NCI-H2171 treated with DMSO at 0.1 percent for 48 hours (cell line): Measurements from ENCODE around the gene RPS6KA2.
A peak's percentile ranks its signal among the peaks of the same experiment; 100 is the strongest.

Experiments used
- DNase-seq: peaks from one replicate; lab custom pipeline; 2025; lab: John Stamatoyannopoulos, UW

The RPS6KA2 gene

DNA sequence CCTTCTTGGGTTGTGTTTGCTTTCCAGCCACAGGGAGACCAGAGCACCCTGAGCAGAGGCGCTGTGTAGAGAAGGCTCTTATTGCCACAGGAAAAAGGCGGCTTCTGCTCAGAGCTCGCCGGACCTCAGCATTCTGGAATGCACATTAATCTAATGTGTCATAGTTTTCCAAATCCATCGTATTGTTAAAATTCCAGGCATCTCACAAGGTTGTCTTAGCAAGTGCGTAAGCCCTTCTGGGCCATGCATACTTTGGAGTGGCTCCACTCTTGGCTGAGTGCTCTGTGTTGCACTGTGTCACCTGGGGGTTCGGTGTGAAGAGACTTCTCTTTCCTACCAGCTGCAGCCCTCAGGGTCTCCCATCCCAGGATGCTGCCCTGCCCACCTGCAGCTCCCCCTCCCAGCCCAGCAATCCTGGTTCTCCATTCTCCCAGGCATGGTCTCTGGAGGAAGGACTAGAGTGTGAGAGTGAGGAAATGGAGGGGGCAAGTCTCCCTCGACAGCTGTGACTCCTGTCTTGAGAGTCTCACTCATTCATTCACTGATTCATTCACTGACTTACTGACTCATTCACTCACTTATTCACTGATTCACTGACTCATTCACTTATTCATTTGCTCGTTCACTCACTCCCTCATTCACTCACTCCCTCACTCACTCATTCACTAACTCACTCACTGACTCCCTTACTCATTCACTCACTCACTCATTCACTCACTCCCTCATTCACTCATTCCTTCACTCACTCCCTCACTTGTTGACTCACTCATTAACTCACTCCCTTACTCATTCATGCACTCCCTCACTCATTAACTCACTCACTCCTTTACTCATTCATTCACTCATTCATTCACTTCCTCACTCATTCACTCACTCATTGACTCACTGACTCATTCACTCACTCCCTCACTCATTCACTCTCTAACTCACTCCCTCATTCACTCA lies 160.6 kb downstream of the RPS6KA2 start:
- DNase-seq: no peak

DNA sequence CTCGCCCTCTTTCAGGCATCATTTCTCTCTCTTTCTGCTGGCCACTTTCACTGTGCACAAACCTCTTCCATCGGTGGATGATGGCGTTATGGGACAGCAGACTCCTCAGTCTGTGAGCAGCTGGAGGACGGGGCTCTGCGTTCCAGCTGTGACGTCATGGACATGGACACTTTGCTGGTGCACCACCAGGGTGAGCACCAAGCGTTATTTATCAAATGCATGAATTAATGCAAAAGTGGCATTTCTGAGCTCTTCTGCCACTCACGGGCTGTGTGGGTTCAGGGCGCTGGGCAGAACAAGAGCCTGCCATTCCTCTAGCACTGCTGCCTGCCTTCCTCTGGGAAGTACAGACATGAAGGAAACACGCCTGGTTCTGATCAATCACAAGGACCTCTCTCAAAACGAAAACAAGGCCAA lies 161.4 kb downstream of the RPS6KA2 start:
- no peak for DNase-seq

DNA sequence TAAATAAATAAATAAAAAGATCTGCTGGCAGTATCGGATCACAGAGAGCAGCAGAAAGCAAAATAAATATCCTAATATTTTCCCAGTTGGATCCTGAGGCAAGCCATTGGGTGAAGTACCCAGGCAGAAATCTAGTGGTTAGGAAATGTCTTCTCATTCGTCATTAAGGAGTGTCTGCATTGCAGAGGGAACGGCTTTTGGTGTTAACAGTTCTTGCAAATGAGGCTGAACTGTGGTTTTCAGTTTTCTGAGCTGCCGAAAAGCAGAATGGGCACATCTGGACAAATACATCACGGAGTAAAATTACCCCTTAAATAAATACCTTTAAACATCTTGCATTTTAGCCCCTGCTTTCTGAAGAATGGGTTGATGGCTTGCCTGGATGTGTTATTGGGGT lies 162.1 kb downstream of the RPS6KA2 start:
- DNase-seq: peak; percentile 19

DNA sequence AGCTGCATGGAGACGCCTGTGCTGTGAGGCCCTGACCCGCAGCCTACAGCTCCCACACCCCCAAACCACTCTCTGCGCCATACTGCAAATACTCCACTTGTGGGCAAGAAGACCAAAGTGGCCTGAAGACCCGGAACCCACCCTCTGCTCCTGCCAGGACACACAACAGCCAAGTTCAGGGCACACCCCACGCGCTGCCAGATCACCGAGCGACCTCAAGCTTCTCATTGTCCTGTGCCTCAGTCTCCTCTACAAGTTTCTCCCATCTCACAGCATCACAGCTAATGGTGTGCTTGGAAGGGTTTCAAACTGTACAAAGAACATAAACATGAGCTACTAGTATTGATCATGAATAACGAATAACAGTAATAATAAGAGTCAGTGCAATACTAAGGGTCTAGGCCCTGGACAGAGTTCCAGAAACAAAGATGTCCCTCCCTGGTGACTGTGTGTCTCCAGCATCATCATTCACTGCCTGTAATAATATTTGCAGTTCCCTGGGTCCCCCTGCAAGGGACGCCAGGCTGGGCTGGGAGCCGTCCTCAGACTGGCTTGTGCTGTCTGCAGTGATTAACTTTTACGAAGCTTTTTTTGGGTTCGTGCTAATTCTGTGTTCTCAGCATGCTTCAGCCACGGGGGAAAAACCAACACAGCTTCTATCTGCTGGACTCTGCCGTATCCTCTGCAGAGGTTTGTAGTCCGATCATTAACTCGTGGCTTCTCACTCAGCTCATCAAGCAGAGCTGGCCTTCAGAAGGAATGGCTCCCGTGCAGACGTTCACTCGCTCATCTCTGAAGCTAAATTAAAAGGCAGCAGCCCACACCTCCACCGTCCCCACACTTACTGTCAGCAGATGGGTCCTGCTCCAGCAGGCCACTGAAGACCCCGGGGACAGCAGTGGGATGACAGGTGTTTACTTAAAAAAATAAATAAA lies 162.7 kb downstream of the RPS6KA2 start:
- DNase-seq: no peak

DNA sequence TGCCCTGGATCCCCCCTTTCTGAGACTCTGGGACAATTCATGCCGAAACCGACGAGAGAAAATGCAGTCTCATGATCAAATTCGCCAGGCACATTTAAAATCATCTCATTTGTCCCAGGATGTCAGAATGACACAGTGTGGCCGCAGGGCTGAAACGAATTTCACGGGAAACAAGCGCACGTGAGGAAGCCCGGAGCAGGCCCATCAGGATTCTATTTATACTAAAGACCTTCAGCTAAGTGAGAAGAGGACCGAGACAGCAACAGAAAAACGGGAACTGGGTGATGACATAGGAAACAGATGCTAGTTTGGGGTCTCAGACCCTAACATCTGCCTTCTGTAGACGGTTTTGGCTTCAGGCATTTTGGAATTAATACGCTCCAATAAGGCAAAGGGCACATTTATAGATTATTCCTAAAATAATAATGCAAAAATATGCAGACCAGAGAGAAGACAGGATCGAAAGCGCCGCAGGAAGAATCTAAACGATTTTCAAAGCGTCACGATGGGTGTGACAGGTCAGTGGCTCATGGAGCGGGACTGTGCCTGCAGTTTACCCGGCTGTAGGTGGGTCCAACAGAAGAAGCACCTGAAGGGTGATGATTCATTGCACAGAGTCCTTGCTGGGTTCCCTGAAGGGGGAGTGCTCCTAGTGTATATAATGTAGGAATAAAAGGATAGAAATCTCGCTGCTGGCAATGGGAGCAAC lies 163.5 kb downstream of the RPS6KA2 start:
- no peak for DNase-seq

DNA sequence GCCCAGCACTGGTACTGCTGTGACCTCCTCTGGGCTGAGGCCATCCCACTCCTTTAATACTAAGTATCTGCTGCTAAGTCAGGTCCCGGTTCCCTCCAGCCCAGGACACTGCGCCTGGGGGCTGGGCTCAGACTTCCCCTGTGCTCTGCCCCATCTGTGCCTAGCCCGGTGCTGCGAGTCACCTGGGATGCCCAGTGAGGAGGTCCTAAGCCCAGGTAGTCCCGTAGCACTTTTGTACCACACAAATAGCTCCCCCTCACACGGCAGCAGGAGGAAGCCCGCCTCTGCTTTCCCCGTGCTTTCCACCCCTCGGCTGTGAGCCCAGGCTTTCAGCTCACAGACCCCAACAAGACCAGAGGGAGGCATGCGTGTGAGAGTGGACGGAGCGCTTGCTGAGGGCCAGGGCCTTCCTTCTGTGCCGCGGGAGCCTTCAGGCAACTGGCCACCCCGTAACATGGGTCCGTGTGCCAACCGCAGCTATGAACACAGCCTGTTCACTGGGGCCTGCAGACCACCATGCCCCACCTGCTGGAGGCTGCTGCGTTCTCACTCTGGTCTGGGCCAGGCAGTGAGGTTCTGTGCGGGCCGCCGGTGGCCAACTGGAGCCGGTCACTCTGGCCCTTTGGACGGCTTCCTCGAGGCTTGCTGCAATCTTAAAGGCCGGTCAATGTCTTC lies 164.5 kb downstream of the RPS6KA2 start:
- no peak for DNase-seq

DNA sequence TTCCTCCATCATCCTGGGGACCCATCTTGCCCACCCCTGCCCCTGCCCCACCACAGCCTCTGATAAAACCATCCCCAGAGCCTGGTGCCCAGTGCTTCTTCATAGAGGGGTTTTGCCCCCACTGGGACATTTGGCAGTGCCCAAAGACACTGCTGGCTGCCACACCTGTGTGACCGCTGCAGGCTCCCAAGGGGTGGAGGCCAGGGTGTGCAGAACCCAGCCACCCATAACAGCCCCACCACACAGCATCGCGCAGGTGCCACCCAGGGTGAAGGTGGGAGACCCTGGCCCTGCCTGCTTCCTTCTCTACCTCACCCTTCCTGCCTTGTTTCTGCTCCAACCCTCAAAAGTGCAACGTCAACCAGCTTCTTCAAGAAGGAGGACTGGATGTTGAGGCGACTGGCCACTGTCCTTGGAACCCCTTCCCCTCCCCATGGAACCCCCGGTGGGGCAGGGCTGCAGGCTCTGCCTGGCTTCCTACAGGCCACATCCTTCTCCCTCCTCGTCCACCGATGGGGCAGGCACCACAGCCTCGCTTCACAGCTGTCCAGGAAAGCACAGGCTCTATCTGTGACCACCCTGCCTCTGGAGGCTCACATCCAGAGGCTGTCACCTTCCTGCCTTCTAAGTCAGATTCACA lies 165.1 kb downstream of the RPS6KA2 start:
- DNase-seq: no peak

DNA sequence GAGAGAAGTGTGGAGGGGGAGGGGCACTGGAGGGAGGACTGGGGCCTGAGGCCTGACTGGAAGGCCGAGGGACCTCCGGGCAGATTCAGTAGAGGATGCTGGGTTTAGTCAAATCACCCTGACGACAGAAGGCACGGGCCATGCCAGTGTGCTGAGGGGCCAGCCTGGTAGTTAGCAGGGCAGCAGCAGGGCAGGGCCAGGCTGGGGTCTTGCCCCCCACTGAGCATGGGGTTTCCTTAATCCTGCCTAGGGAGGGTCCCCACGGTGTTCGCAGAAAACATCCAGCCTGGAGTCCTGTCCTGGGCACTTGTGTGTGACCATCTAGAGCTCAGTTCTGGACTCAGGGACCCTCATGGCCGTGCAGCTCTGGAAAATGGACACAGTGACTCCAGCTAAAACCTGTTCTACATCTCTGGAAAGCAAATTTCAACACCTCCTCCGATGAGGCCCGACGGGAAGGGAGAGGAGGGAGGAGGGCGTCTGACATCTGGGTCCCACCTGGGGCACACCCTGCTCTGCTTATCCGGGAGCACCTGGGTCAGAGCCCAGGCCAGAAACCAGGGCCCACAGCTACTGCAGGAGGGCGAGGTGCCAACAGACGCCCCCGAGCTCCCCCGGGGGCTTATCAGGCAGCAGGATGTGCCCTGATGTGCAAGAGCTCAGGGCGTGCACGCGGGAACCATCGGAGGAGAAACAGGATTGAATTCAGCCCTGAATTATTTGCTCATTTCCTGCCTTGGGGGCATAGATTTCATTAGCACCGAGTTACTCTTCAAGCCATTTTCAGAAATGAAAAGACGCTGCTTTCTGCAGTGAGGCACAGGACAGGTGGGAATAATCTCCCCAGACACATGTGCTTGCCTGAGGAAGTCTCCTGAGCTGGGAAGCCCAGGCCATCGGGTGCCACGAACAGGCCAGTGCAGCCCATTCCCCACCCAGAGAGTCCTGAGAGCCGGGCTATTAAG lies 166.3 kb downstream of the RPS6KA2 start:
- peak; percentile 81 for DNase-seq

DNA sequence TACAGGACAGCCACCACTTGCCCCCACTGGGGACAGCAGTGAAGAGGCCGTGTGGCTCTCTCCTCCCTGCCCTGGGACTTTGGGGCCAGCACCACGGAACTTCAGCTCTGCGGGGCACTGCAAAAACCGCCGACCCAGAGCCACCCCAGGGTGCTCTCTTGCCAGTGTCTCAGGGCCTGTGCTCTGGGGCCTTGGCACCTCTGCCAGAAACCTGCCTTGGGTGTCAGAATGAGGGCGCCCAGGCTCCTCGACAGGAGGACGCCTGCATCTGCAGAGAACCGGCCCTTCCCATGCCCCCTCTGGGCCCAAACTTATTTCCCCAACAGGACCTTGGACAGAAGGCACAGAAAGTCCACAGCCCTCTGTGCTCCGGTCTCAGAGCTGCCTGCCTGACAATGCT lies 167.1 kb downstream of the RPS6KA2 start:
- no peak for DNase-seq

DNA sequence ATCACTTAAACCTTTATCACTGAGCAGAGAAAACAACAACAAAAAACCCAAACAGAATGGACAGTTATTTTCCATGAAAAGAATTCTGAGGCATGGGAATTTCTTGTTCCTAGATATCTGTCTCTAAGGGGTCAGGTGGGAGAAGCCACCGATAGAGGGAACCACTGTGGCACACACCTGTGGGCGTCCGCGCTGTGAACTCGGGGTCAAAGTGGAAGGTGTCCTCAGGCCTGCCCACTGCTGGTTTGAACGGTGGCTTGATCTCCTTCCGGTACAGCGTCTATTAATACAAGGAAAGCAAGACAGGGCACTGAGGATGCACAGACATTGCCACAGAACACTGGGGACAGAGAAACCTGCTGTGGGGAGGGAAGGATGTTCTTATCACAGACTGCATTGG lies 167.8 kb downstream of the RPS6KA2 start:
- DNase-seq: no peak

DNA sequence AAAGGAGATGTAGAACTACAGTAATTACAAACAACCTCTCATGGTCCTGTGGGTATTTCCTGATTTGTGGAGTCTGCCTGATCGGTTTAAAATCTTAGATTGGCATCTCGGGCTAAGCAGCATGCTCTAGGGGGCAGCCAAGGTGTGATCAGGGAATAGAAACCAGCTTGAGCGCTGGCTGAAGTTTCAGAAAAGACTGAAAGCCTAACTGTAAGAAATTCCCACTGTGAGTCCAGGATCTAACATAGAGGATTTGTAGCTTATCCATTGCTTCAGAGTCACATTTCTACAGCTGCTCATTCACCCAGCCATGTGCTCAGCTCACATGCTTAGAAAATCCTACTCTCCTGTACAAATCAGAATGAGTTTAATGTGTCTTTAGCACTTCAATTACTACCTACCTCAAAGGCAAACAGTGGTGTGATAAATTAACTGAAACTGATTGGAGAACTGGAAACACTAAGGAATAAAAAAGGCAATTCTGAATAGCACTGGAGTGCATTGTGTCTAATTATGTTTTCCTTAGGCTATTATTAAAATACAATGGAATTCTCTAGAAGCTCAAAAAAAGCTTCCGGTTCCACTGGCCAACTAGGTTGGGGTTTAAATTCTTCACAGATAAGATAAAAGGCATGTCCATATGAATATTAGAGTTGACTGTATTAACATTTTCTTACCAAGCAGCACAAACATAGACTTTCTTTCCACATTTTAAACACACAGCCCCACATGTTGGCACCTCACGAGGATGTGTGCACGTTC lies 170.5 kb downstream of the RPS6KA2 start:
- peak; percentile 28 for DNase-seq

DNA sequence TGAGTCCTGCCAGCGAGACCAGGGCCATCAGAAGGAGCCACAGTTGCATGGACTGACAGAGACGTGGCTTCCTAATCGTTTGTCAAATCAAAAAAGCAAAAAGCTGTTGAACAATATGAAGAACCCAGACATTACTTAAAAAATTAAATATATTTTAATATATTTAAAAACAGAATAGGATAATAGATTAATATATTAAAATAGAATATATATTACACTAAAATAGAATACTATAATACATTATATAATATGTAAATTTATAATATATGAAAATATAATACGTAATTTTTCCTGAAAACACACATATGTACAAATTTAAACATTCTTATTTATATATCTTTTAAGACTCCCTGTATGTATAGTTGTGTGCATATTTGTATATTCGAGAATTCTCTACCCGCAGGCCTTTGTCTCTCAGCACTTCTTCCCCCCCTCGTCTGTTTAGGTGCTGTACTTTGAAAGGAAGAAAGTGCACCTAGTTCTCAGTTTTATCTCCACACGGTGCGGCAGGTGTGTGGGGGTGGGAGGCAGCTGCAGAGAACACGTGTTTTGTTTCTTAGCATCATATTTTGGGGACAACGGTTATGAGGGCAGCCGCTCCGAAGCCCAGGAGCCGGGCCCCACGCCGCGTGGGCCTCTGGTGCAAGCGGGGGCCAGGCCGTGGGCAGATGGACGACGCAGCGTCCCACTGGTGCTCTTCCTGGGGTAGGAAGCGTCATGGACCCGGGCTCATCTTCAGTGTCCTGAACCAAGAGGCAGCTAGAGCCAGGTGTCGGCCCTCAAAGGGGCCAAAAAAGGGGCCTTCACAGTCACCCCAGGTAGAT lies 172.1 kb downstream of the RPS6KA2 start:
- no peak for DNase-seq

DNA sequence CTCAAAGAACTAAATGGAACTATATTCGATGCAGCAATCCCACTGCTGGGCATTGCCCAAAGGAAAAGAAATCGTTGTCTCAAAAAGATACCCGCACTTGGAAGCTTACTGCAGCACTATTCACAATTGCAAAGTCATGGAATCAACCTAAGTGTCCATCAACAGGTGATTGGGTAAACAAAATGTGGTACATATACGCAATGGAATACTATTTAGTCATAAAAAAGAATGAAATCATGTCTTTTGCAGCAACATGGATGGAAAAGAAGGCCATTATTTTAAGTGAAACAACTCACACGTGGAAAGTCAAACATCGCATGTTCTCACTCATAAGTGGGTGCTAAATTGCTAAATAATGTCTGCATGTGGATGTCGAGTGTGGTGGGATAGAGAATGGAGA lies 173.4 kb downstream of the RPS6KA2 start:
- no peak for DNase-seq

DNA sequence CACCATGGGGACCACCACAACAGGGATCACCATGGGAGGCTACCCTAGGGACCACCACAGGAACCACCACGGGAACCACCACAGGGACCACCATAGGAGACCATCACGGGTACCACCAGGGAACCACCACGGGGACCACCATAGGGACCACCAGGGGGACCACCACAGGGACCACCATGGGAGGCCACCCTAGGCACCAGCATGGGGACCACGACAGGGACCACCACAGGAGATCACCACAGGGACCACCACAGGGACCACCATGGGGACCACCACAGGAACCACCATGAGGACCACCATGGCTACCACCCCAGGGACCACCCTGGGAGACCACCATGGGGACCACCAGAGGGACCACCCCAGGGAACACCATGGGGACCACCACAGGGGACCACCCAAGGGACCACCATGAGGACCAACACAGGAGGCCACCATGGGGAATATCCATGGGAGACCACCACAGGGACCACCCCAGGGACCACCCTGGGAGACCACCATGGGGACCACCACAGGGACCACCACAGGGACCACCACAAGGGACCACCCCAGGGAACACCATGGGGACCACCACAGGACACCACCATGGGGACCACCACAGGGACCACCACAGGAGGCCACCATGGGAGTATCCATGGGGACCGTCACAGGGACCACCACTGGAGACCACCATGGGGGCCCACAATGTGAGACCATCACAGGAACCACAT lies 176.7 kb downstream of the RPS6KA2 start:
- no peak for DNase-seq

DNA sequence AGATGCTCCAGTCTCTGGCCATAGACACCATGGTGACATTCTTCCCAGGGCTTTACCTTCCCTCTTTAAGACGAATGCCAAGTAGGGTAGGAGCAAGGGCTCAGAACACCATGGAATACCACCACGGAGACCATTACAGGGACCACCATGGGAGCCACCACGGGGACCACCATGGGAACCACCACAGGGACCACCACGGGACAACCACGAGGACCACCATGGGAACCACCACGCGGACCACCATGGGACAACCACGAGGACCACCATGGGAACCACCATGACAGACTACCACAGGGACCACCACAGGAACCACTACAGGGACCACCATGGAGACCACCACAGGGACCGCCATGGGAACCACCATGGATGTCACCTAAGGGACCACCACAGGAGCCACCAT lies 177.4 kb downstream of the RPS6KA2 start:
- no peak for DNase-seq

DNA sequence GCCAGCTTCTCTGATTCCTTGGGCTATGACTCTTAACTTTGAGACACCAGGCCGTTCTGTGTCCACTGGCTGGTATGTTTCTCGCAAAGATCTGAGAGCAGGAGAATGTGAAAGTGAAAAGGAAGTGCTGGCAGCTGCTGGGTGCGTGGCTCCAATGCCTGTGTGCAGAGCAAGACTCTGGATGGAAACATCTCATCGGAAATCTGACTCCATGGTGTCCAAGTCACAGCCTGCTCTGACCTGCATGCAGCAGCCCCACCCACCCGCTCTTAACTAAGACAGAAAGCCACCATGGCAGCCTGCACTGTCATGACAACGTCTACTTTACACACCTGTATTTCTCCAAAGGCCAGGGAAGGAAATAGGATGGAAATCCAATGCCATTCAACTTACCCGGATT lies 178.0 kb downstream of the RPS6KA2 start:
- DNase-seq: peak; percentile 20

DNA sequence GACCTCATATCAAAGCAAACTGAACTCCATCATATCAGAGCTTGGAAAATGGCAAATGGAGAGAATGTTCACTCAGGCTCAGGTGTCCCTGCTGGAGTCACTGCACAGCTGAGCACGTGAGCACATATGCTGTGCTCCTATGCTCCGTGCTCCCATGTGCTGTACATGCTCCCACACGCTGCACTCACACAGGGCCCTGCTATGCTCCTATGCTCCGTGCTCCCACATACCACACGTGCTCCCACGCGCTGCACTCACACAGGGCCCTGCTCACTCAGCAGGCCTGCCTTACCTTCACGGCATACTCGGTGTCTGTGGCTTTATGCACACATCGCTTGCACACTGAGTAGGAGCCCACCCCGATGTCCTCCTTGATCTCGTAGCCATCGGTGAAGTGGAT lies 178.6 kb downstream of the RPS6KA2 start:
- no peak for DNase-seq
